Mesothelial cell of epicardium (in vitro differentiated cells): Measurements from ENCODE around the gene NODAL. TPM values are rescaled to one million over a fixed set of nuclear protein-coding genes. Genes with fewer than 3 reads are reported as not detected.
A peak's percentile ranks its signal among the peaks of the same experiment; 100 is the strongest.

Source experiments
- DNase-seq, 2 experiments: peaks; one replicate each; pipeline ENCODE4 v3.0.0; 2021; ENCODE audit warnings: low spot score in 2 of 2; ENCODE audit not compliant: unreplicated experiment in 2 of 2
- H3K27ac Mint-ChIP-seq: 2 replicates; pipeline ENCODE4 v1.8.0; 2021; ENCODE audit warnings: mixed read lengths
- H3K27me3 Mint-ChIP-seq: 2 replicates; pipeline ENCODE4 v1.8.0; 2021; ENCODE audit warnings: low read depth, mixed read lengths
- H3K36me3 Mint-ChIP-seq: 2 replicates; pipeline ENCODE4 v1.8.0; 2021; ENCODE audit warnings: mixed read lengths
- H3K4me1 Mint-ChIP-seq: 2 replicates; pipeline ENCODE4 v1.8.0; 2021; ENCODE audit warnings: mixed read lengths
- H3K4me3 Mint-ChIP-seq: 2 replicates; pipeline ENCODE4 v1.8.0; 2021; ENCODE audit warnings: mild to moderate bottlenecking, moderate library complexity, mixed read lengths
- H3K9me3 Mint-ChIP-seq: 2 replicates; pipeline ENCODE4 v1.8.0; 2021; ENCODE audit warnings: mixed read lengths
- total RNA-seq: library from RNA; stranded (reverse); gene quantifications from 3 replicates; pipeline ENCODE4 v1.2.1, GENCODE V29; 2021
- TF ChIP-seq, protein P1 (sequence below): fragments of 200-600 bp; sonication (generic); IDR thresholded peaks from one replicate; pipeline ENCODE4 v1.5.0; 2021; ENCODE audit warnings: antibody characterized with exemption; ENCODE audit not compliant: unreplicated experiment

Gene NODAL
- total RNA-seq, 1 donor from 2014 or later = not detected

- Mint-ChIP-seq H3K27me3 (peaks cover 68% of the 10 kb centered on the region), H3K9me3 (no peaks in the 10 kb centered on the region), H3K4me1 (peaks cover 21% of the 10 kb centered on the region), H3K36me3 (peaks cover 3% of the 10 kb centered on the region), H3K27ac (no peak overlapping the region), H3K4me3 (peak overlapping the region; percentile 33)
- no peak for DNase-seq
- TF ChIP-seq, protein P1, sequence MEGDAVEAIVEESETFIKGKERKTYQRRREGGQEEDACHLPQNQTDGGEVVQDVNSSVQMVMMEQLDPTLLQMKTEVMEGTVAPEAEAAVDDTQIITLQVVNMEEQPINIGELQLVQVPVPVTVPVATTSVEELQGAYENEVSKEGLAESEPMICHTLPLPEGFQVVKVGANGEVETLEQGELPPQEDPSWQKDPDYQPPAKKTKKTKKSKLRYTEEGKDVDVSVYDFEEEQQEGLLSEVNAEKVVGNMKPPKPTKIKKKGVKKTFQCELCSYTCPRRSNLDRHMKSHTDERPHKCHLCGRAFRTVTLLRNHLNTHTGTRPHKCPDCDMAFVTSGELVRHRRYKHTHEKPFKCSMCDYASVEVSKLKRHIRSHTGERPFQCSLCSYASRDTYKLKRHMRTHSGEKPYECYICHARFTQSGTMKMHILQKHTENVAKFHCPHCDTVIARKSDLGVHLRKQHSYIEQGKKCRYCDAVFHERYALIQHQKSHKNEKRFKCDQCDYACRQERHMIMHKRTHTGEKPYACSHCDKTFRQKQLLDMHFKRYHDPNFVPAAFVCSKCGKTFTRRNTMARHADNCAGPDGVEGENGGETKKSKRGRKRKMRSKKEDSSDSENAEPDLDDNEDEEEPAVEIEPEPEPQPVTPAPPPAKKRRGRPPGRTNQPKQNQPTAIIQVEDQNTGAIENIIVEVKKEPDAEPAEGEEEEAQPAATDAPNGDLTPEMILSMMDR = no peak
Observed at GRCh38 chr10:70441895-70442309, 421 bp upstream of the NODAL start.

DNA sequence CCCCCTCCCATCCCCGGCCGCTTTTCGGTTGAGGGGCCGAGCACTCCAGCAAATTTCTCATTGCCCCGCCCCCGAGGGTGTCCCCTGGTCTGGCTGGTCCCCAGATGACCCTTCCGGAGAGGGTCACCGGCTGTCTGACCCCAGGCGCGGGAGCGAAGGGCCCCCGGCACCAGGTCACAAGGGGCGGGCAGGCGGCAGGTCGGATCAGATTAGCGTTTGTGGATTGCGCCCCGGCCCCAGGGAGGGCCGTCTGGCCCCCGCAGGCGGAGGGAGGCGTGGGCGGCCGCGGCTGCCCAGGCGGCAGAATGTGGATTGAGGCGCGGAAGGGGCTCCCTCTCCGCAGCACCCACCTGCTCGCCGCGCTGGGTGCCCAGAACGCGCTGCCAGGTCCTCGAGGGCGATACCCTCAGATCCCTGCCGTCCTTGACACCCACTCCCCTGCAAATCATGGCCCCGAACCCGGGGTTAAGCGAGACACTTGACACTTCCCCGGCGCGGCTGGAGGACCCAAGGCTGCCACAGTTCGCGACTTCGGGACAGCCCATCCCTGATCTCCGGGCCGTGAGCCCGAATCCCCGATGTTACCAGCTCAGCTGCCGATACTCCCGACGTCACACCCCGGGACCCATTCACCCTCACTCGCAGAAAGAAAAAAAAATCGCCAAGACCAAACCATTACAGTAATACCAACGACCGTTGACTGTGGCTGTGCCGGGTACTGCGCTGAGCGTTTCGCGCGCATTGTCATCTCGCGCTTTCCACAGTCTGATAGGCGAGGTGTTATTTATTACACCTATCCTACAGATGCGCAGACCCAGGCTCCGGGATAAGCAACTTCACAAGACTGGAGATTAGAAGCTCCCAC, 953 bp downstream of the NODAL start:
- H3K4me3 Mint-ChIP-seq = peak overlapping the region; percentile 56
- no peak for DNase-seq

GRCh38 chr10:70437721-70438120, 3.8 kb downstream of the NODAL start:
- peaks cover 4% of the 10 kb centered on the region for H3K36me3 Mint-ChIP-seq
- peaks cover 61% of the 10 kb centered on the region for H3K27me3 Mint-ChIP-seq
- peaks cover 14% of the 10 kb centered on the region for H3K4me1 Mint-ChIP-seq
- no peaks in the 10 kb centered on the region for H3K9me3 Mint-ChIP-seq
- no peak for DNase-seq
- TF ChIP-seq, protein P1 = no peak
- H3K27ac Mint-ChIP-seq = no peak overlapping the region
- no peak overlapping the region for H3K4me3 Mint-ChIP-seq

More for the DNA sequence above, 953 bp downstream of the NODAL start:
- Mint-ChIP-seq H3K4me1 (peaks cover 16% of the 10 kb centered on the region), H3K36me3 (peaks cover 4% of the 10 kb centered on the region), H3K27me3 (peaks cover 72% of the 10 kb centered on the region), H3K27ac (no peak overlapping the region), H3K9me3 (no peaks in the 10 kb centered on the region)
- TF ChIP-seq, protein P1 = no peak

GRCh38 chr10:70435241-70436085, 6.0 kb downstream of the NODAL start:
- H3K36me3 Mint-ChIP-seq = peaks cover 4% of the 10 kb centered on the region
- H3K27me3 Mint-ChIP-seq = peaks cover 39% of the 10 kb centered on the region
- TF ChIP-seq, protein P1 = no peak
- no peak overlapping the region for H3K4me3 Mint-ChIP-seq
- DNase-seq = no peak
- peaks cover 3% of the 10 kb centered on the region for H3K4me1 Mint-ChIP-seq
- H3K27ac Mint-ChIP-seq = no peak overlapping the region
- H3K9me3 Mint-ChIP-seq = no peaks in the 10 kb centered on the region

DNA sequence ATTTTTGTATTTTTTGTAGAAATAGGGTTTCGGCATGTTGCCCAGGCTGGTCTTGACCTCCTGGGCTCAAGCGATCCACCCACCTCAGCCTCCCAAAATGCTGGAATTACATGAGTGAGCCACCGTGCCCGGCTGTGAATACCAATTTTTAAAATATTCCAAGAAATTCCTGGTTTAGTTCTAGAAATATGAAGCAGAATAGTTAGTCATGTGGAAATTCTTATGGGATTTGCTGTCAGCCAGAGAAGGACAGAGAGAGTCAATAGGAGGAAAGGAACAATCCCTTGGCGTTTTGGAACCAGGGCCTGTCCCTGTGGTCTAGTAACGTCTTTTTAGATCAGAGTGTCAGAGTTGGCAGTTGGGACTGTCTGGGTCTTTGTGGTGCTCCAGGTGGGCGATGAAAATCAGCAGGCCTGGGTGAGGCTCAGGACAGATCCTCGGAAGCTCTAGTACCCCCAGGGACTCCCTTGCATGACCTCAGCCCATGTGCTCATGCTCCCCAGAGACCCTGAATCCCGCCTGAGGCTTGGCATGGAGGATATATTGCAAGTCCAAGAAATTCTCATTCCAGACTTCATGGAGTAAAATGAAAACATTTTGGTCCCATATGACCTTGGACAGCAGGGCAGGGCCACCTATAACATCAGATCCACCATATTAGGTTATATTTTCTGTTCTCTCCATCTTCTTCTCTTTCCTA, 7.8 kb downstream of the NODAL start:
- no peaks in the 10 kb centered on the region for H3K4me1 Mint-ChIP-seq
- DNase-seq = no peak
- TF ChIP-seq, protein P1 = no peak
- H3K36me3 Mint-ChIP-seq = peaks cover 2% of the 10 kb centered on the region
- no peak overlapping the region for H3K27ac Mint-ChIP-seq
- peaks cover 22% of the 10 kb centered on the region for H3K27me3 Mint-ChIP-seq
- H3K9me3 Mint-ChIP-seq = no peaks in the 10 kb centered on the region
- no peak overlapping the region for H3K4me3 Mint-ChIP-seq
